ENCODE measurements around the gene CADPS.

CADPS gene

GRCh38 chr3:62672988-62673313 lies 202.3 kb downstream of the CADPS start:
- Histone ChIP-seq H3K4me3 (ENCODE audit: low read depth, low read length) (no peak overlapping the region), H3K27me3 (ENCODE audit: insufficient read depth, low read depth, severe bottlenecking) (no peaks in the 10 kb centered on the region), H3K27ac (peak overlapping the region; percentile 15), H3K36me3 (no peaks in the 10 kb centered on the region), H3K9me3 (ENCODE audit: severe bottlenecking) (no peaks in the 10 kb centered on the region)
- no peak for DNase-seq
- no peak for TF ChIP-seq CTCF (IDR thresholded peaks at IDR 0.05; ENCODE audit: low read depth, low read length)

GRCh38 chr3:62672270-62672987 lies 202.8 kb downstream of the CADPS start:
- no peaks in the 10 kb centered on the region for H3K9me3 ChIP-seq (ENCODE audit: severe bottlenecking)
- TF ChIP-seq CTCF (IDR thresholded peaks at IDR 0.05; ENCODE audit: low read depth, low read length) = no peak
- H3K36me3 ChIP-seq = no peaks in the 10 kb centered on the region
- no peaks in the 10 kb centered on the region for H3K27me3 ChIP-seq (ENCODE audit: insufficient read depth, low read depth, severe bottlenecking)
- peak; percentile 33 for DNase-seq
- no peak overlapping the region for H3K4me3 ChIP-seq (ENCODE audit: low read depth, low read length)
- peak overlapping the region; percentile 49 for H3K27ac ChIP-seq

- H3K27ac ChIP-seq = peak overlapping the region; percentile 1; the same call in 1 of the 2 replicates
- DNase-seq = no peak
- no peaks in the 10 kb centered on the region for H3K27me3 ChIP-seq (ENCODE audit: insufficient read depth, low read depth, severe bottlenecking)
- no peaks in the 10 kb centered on the region for H3K36me3 ChIP-seq
- H3K9me3 ChIP-seq (ENCODE audit: severe bottlenecking) = no peaks in the 10 kb centered on the region
- TF ChIP-seq CTCF (IDR thresholded peaks at IDR 0.05; ENCODE audit: low read depth, low read length) = no peak
- no peak overlapping the region for H3K4me3 ChIP-seq (ENCODE audit: low read depth, low read length)
These were observed 204.9 kb downstream of the CADPS start for GRCh38 chr3:62670351-62670750.

- TF ChIP-seq CTCF (IDR thresholded peaks at IDR 0.05; ENCODE audit: low read depth, low read length) = peak; percentile 21; the same call in 1 of the 2 replicates
- 0 out of 2 replicates have a peak overlapping the region, but pooled peaks have one; percentile 2 for H3K27ac ChIP-seq
- no peaks in the 10 kb centered on the region for H3K27me3 ChIP-seq (ENCODE audit: insufficient read depth, low read depth, severe bottlenecking)
- no peaks in the 10 kb centered on the region for H3K9me3 ChIP-seq (ENCODE audit: severe bottlenecking)
- H3K36me3 ChIP-seq = no peaks in the 10 kb centered on the region
- DNase-seq = peak; percentile 15
- H3K4me3 ChIP-seq (ENCODE audit: low read depth, low read length) = no peak overlapping the region
These were observed 206.1 kb downstream of the CADPS start for GRCh38 chr3:62669161-62669560.

- peak; percentile 56 for TF ChIP-seq CTCF (IDR thresholded peaks at IDR 0.05; ENCODE audit: low read depth, low read length)
- Histone ChIP-seq H3K4me3 (ENCODE audit: low read depth, low read length) (no peak overlapping the region), H3K27me3 (ENCODE audit: insufficient read depth, low read depth, severe bottlenecking) (no peaks in the 10 kb centered on the region), H3K36me3 (no peaks in the 10 kb centered on the region), H3K27ac (no peak overlapping the region), H3K9me3 (ENCODE audit: severe bottlenecking) (no peaks in the 10 kb centered on the region)
- DNase-seq = peak; percentile 52
These were observed 207.5 kb downstream of the CADPS start for GRCh38 chr3:62667714-62668113.

Data from WERI-Rb-1 (cell line).